CD4-positive, alpha-beta T cell (primary cell): ENCODE data around the gene DBX1. TPM values are rescaled to one million over a fixed set of nuclear protein-coding genes. Genes with fewer than 3 reads are reported as not detected.
"Not testable (repeated sequence)": the region's sequence is repeated elsewhere in the genome, so short reads cannot be mapped to it uniquely, and the experiment has no call there.

Experiments used
- ATAC-seq: fragments of 200-7000 bp; cut with Tn5 transposase; one replicate; pipeline ENCODE4 v1.10.0; 2022; ENCODE audit warnings: mild to moderate bottlenecking; ENCODE audit not compliant: poor library complexity
- CTCF ChIA-PET: fragments of 350-600 bp; sonication (Branson Sonifier 250); formaldehyde crosslinking; loops from one replicate; lab custom pipeline; 2021; ENCODE audit warnings: antibody characterized with exemption, inconsistent platforms; lab: Charles Lee
- POLR2A ChIA-PET: fragments of 350-600 bp; sonication (Branson Sonifier 250); formaldehyde crosslinking; loops from one replicate; lab custom pipeline; 2021; ENCODE audit warnings: antibody characterized with exemption, inconsistent platforms; lab: Charles Lee
- DNase-seq, 14 experiments: peaks; one replicate each; pipeline ENCODE4 v3.0.0-alpha.2; 2013 to 2020; ENCODE audit warnings: mixed read lengths in 2 of 14
- H3K27ac ChIP-seq, 2 donors: one replicate each; pipeline versions ENCODE4 v1.5.1 to v1.7.0; 2013; ENCODE audit warnings: low read length in 2 of 2, low read depth in 1 of 2, mild to moderate bottlenecking in 1 of 2
- H3K27me3 ChIP-seq, 2 experiments: 1 replicate in 1 of 2; 2 replicates in 1 of 2; pipeline versions ENCODE4 v1.6.1 to v1.7.0; 2013; ENCODE audit warnings: low read length in 2 of 2, control low read depth in 1 of 2, mild to moderate bottlenecking in 1 of 2, moderate library complexity in 1 of 2; ENCODE audit not compliant: insufficient read depth in 2 of 2, control insufficient read depth in 1 of 2
- H3K36me3 ChIP-seq: one replicate; pipeline ENCODE4 v1.6.1; 2013; ENCODE audit warnings: low read length, control low read depth; ENCODE audit not compliant: insufficient read depth
- H3K4me1 ChIP-seq: one replicate; pipeline ENCODE4 v1.6.1; 2013; ENCODE audit warnings: low read length, control low read depth; ENCODE audit not compliant: insufficient read depth
- H3K4me3 ChIP-seq: one replicate; pipeline ENCODE4 v1.5.1; 2013; ENCODE audit warnings: mild to moderate bottlenecking, low read length, moderate library complexity
- H3K9me3 ChIP-seq, 2 experiments: 1 replicate in 1 of 2; 2 replicates in 1 of 2; pipeline versions ENCODE4 v1.6.1 to v1.7.0; 2013; ENCODE audit warnings: low read length in 2 of 2, mild to moderate bottlenecking in 2 of 2, control low read depth in 1 of 2, moderate library complexity in 1 of 2; ENCODE audit not compliant: control insufficient read depth in 1 of 2, insufficient read depth in 1 of 2
- H3K27ac Mint-ChIP-seq: one replicate; pipeline ENCODE4 v1.8.0; 2020; ENCODE audit warnings: mixed read lengths
- H3K27me3 Mint-ChIP-seq: one replicate; pipeline ENCODE4 v1.8.0; 2021; ENCODE audit warnings: mixed read lengths
- H3K36me3 Mint-ChIP-seq: one replicate; pipeline ENCODE4 v1.8.0; 2021; ENCODE audit warnings: low read depth, mixed read lengths
- H3K4me1 Mint-ChIP-seq: one replicate; pipeline ENCODE4 v1.8.0; 2021; ENCODE audit warnings: low read depth, mixed read lengths
- H3K4me3 Mint-ChIP-seq: one replicate; pipeline ENCODE4 v1.8.0; 2020; ENCODE audit warnings: mild to moderate bottlenecking, mixed read lengths
- H3K9me3 Mint-ChIP-seq: one replicate; pipeline ENCODE4 v1.8.0; 2020; ENCODE audit warnings: mixed read lengths
- CTCF ChIP-seq: fragments of 200-600 bp; IDR thresholded peaks from one replicate; pipeline ENCODE4 v1.8.0; 2022; ENCODE audit warnings: antibody characterized with exemption, mild to moderate bottlenecking
- intact Hi-C, 2 experiments: fragments of 100-400 bp; cut with DNase I in 1 of 2; cut with micrococcal nuclease in 1 of 2; formaldehyde crosslinking; loops; one replicate each; pipeline versions ENCODE4 v1.15.1 to v1.9.0; 2023 to 2025; cut with DNase I, micrococcal nuclease
- total RNA-seq, 174 experiments: library from RNA in 2 of 174; stranded (reverse) in 2 of 174; gene quantifications; one replicate each; pipeline ENCODE4 v1.2.3 and lab custom pipeline; 2021 to 2026

The DBX1 gene
- total RNA-seq, 2 experiments from 2014 or later: 0.17 to 0.19 TPM

- DNase-seq: peak in 13 of 14 experiments; percentile 9 to 69 (median 28)
- ChIA-PET CTCF (interaction anchor here (1.0 to 3.0 kb wide), 5 partner anchors 18 to 222 kb away, joined by 3 to 18 read pairs (median 4); no protein-coding TSS in a partner anchor), POLR2A (interaction anchor here (1.5 kb wide), 1 partner anchor 25 kb away, joined by 4 read pairs; no protein-coding TSS in a partner anchor)
- Histone ChIP-seq H3K36me3 (no peaks in the 10 kb centered on the region), H3K27me3 (peaks cover 6 to 15% of the 10 kb centered on the region in 2 experiments), H3K4me1 (peaks cover 12% of the 10 kb centered on the region), H3K9me3 (no peaks in the 10 kb centered on the region), H3K27ac (no peak overlapping the region), H3K4me3 (peak overlapping the region; percentile 61)
- H3K36me3 Mint-ChIP-seq: no peaks in the 10 kb centered on the region
- peak; percentile 82 for TF ChIP-seq CTCF
- no peak overlapping the region for H3K27ac Mint-ChIP-seq
- ATAC-seq: peak; percentile 39
- H3K4me1 Mint-ChIP-seq: peaks cover 5% of the 10 kb centered on the region
- peaks cover 52% of the 10 kb centered on the region for H3K27me3 Mint-ChIP-seq
- no peaks in the 10 kb centered on the region for H3K9me3 Mint-ChIP-seq
- peak overlapping the region; percentile 70 for H3K4me3 Mint-ChIP-seq
- intact Hi-C loops: no loop called here
Measured at GRCh38 chr11:20131788-20132666, 28.2 kb downstream of the DBX1 start.

GRCh38 chr11:20129665-20130064, 30.6 kb downstream of the DBX1 start:
- DNase-seq: no peak
- H3K9me3 ChIP-seq: no peaks in the 10 kb centered on the region
- Mint-ChIP-seq H3K27me3 (peaks cover 34% of the 10 kb centered on the region), H3K9me3 (no peaks in the 10 kb centered on the region), H3K4me3 (no peak overlapping the region), H3K4me1 (peaks cover 5% of the 10 kb centered on the region), H3K27ac (no peak overlapping the region), H3K36me3 (no peaks in the 10 kb centered on the region)
- ATAC-seq: no peak
- intact Hi-C loops: loop anchor here (2.0 to 10.0 kb wide), 4 partner anchors 177 to 545 kb away; no protein-coding TSS in a partner anchor
- CTCF ChIA-PET: interaction anchor here (2.3 kb wide), 1 partner anchor 224 kb away, joined by 24 read pairs; no protein-coding TSS in a partner anchor
- H3K27ac ChIP-seq: no peak overlapping the region
- TF ChIP-seq CTCF: no peak
- POLR2A ChIA-PET: no interaction called here
- H3K27me3 ChIP-seq: peaks cover 6 to 15% of the 10 kb centered on the region in 2 experiments
- no peak overlapping the region for H3K4me3 ChIP-seq
- H3K4me1 ChIP-seq: peaks cover 12% of the 10 kb centered on the region
- no peaks in the 10 kb centered on the region for H3K36me3 ChIP-seq

GRCh38 chr11:20128528-20128825, 31.8 kb downstream of the DBX1 start:
- H3K27ac ChIP-seq, H3K36me3 ChIP-seq, ATAC-seq, H3K4me3 Mint-ChIP-seq, DNase-seq, H3K36me3 Mint-ChIP-seq, H3K4me1 Mint-ChIP-seq, H3K27ac Mint-ChIP-seq, H3K4me3 ChIP-seq, H3K9me3 Mint-ChIP-seq, H3K9me3 ChIP-seq: not testable (repeated sequence)
- peaks cover 12% of the 10 kb centered on the region for H3K4me1 ChIP-seq
- intact Hi-C loops: loop anchor here (1.0 to 10.0 kb wide), 6 partner anchors 176 to 546 kb away; no protein-coding TSS in a partner anchor
- peaks cover 0 to 11% of the 10 kb centered on the region in 2 experiments for H3K27me3 ChIP-seq
- ChIA-PET CTCF (interaction anchor here (1.0 to 2.3 kb wide), 5 partner anchors 31 to 315 kb away, joined by 3 to 24 read pairs (median 4); partner anchors contain the start of gene DBX1), POLR2A (interaction anchor here (1.2 kb wide), 1 partner anchor 236 kb away, joined by 4 read pairs; no protein-coding TSS in a partner anchor)
- H3K27me3 Mint-ChIP-seq: peaks cover 22% of the 10 kb centered on the region
